GM12872 (cell line): Measurements from ENCODE around the gene LMTK3.

Experiments
- CTCF ChIP-seq: IDR thresholded peaks from 3 replicates; pipeline ENCODE4 v1.5.1; 2011; ENCODE audit warnings: low read depth, mild to moderate bottlenecking, low read length, moderate library complexity; ENCODE audit not compliant: insufficient read depth

The LMTK3 gene

GRCh38 chr19:48530770-48531169 is 19.1 kb upstream of the LMTK3 start:
- TF ChIP-seq CTCF, result no peak

- no peak for TF ChIP-seq CTCF
Measured at GRCh38 chr19:48530066-48530720, 18.6 kb upstream of the LMTK3 start.

- no peak for TF ChIP-seq CTCF
Measured at GRCh38 chr19:48529156-48529555, 17.5 kb upstream of the LMTK3 start.

GRCh38 chr19:48524732-48525131 is 13.1 kb upstream of the LMTK3 start:
- no peak for TF ChIP-seq CTCF

GRCh38 chr19:48524221-48524620 is 12.6 kb upstream of the LMTK3 start:
- TF ChIP-seq CTCF, result no peak

DNA sequence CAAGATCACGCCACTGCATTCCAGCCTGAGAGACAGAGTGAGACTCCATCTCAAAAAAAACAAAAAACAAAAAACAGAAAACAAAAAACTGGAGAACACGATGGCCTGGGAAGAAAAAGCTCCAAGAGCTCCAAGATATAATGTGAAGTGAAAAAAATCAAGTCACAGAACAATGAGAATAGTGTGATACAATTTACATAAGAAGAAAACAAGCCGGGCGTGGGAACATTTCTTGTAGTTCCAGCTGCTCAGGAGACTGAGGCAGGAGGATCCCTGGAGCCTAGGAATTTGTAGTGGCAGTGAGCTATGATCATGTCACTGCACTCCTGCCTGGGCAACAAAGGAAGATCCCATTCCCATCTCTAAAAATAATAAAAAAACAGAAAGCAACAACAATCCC is 8.5 kb upstream of the LMTK3 start:
- TF ChIP-seq CTCF, result no peak

DNA sequence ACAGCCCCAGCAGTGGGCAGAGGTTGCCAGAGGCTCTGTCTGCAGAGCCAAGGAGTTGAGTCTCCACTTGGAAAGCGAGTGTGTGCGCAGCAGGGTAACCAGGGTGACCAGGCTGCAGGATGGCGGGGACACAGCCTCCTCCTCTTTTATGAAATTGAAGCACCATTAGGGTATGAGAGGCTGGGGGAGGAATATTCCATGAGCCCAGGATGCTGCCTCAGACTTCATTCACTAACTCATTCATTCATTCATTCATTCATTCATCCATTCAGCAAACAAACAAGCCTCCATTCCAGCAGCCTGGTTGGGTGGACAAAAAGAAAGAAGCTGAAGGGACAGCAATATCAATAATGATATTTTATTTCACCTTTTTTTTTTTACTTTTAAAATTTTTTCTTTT is 6.6 kb upstream of the LMTK3 start:
- no peak for TF ChIP-seq CTCF
